IMR-90 (cell line): ENCODE data around the gene KNL1. TPM values are rescaled to one million over a fixed set of nuclear protein-coding genes. Genes with fewer than 3 reads are reported as not detected.

Source experiments
- ATAC-seq: fragments of 200-7000 bp; cut with Tn5 transposase; 2 replicates; pipeline ENCODE4 v1.9.1; 2020; ENCODE audit warnings: low read depth, mild to moderate bottlenecking, moderate library complexity
- BruUV-seq: library from RNA; stranded (reverse); fragments of 400-500 nt; replicated peaks from 2 replicates; lab custom pipeline; 2021; lab: Mats Ljungman, UMichigan
- CTCF ChIA-PET: fragments of 300-600 bp; formaldehyde crosslinking; extraction: SDS; loops from one replicate; lab custom pipeline; 2021; ENCODE audit warnings: antibody characterized with exemption; lab: Yijun Ruan, JAX
- POLR2A ChIA-PET: fragments of 300-600 bp; sonication (Branson Sonifier 250); formaldehyde crosslinking; loops from one replicate; lab custom pipeline; 2022; ENCODE audit warnings: antibody characterized with exemption; ENCODE audit not compliant: unreplicated experiment; lab: Charles Lee
- DNase-seq: peaks from one replicate; pipeline ENCODE4 v3.0.0; 2013
- H2AFZ ChIP-seq: replicated peaks from 2 replicates; pipeline ENCODE3; 2013; ENCODE audit warnings: low read length, mild to moderate bottlenecking; ENCODE audit not compliant: poor library complexity
- H2AK5ac ChIP-seq: 2 replicates; pipeline ENCODE4 v1.6.1; 2013; ENCODE audit warnings: low read depth, low read length, inconsistent platforms
- H2AK9ac ChIP-seq: replicated peaks from 2 replicates; pipeline ENCODE3; 2013; ENCODE audit warnings: mild to moderate bottlenecking, low read depth, low read length, moderate library complexity; ENCODE audit not compliant: poor library complexity
- H2BK120ac ChIP-seq: 2 replicates; pipeline ENCODE4 v1.6.1; 2013; ENCODE audit warnings: low read depth, low read length, inconsistent platforms
- H2BK15ac ChIP-seq: 3 replicates; pipeline ENCODE4 v1.6.1; 2013; ENCODE audit warnings: low read depth, low read length, inconsistent platforms
- H2BK20ac ChIP-seq: 2 replicates; pipeline ENCODE4 v1.6.1; 2013; ENCODE audit warnings: low read depth, mild to moderate bottlenecking, inconsistent platforms, low read length, moderate library complexity
- H2BK5ac ChIP-seq: 2 replicates; pipeline ENCODE4 v1.6.1; 2013; ENCODE audit warnings: mild to moderate bottlenecking, low read depth, low read length, inconsistent platforms; ENCODE audit not compliant: poor library complexity, severe bottlenecking
- H3K14ac ChIP-seq: replicated peaks from 2 replicates; pipeline ENCODE4 v1.6.1; 2013; ENCODE audit warnings: low read depth, low read length, inconsistent platforms
- H3K18ac ChIP-seq: 2 replicates; pipeline ENCODE4 v1.6.1; 2013; ENCODE audit warnings: low read depth, low read length, control low read depth
- H3K23ac ChIP-seq: 2 replicates; pipeline ENCODE4 v1.6.1; 2013; ENCODE audit warnings: low read depth, low read length, inconsistent platforms
- H3K27ac ChIP-seq: 2 replicates; pipeline ENCODE4 v1.5.1; 2013; ENCODE audit warnings: mild to moderate bottlenecking, control low read depth, low read length; ENCODE audit not compliant: insufficient read depth
- H3K27me3 ChIP-seq: 2 replicates; pipeline ENCODE4 v1.6.1; 2013; ENCODE audit warnings: low read length; ENCODE audit not compliant: control insufficient read depth, insufficient read depth
- H3K36me3 ChIP-seq: 2 replicates; pipeline ENCODE4 v1.6.1; 2013; ENCODE audit warnings: low read length, mixed read lengths; ENCODE audit not compliant: control insufficient read depth, insufficient read depth
- H3K4ac ChIP-seq: 2 replicates; pipeline ENCODE4 v1.6.1; 2013; ENCODE audit warnings: low read depth, low read length, inconsistent platforms
- H3K4me1 ChIP-seq: 2 replicates; pipeline ENCODE4 v1.6.1; 2013; ENCODE audit warnings: low read length, mixed read lengths; ENCODE audit not compliant: control insufficient read depth, insufficient read depth
- H3K4me2 ChIP-seq: 2 replicates; pipeline ENCODE4 v1.6.1; 2013; ENCODE audit warnings: low read depth, mild to moderate bottlenecking, control low read depth, low read length, moderate library complexity
- H3K4me3 ChIP-seq: 2 replicates; pipeline ENCODE4 v1.5.1; 2013; ENCODE audit warnings: low read depth, mild to moderate bottlenecking, control low read depth, low read length, moderate library complexity; ENCODE audit not compliant: insufficient read depth
- H3K56ac ChIP-seq: 2 replicates; pipeline ENCODE4 v1.6.1; 2013; ENCODE audit warnings: low read length, inconsistent platforms; ENCODE audit not compliant: insufficient read depth; ENCODE audit errors: extremely low read depth
- H3K79me1 ChIP-seq, 2 experiments: 2 replicates each; pipeline ENCODE4 v1.6.1; 2013; ENCODE audit warnings: low read length in 2 of 2, inconsistent platforms in 1 of 2, low read depth in 1 of 2
- H3K9ac ChIP-seq: 2 replicates; pipeline ENCODE4 v1.6.1; 2013; ENCODE audit warnings: low read depth, low read length, control low read depth
- H3K9me1 ChIP-seq: 2 replicates; pipeline ENCODE4 v1.6.1; 2013; ENCODE audit warnings: low read length, inconsistent platforms; ENCODE audit not compliant: insufficient read depth
- H3K9me3 ChIP-seq: 2 replicates; pipeline ENCODE4 v1.6.1; 2013; ENCODE audit warnings: low read length; ENCODE audit not compliant: control insufficient read depth, insufficient read depth
- H4K20me1 ChIP-seq: 2 replicates; pipeline ENCODE4 v1.6.1; 2013; ENCODE audit warnings: low read length, inconsistent platforms; ENCODE audit not compliant: insufficient read depth
- H4K5ac ChIP-seq: 2 replicates; pipeline ENCODE4 v1.6.1; 2013; ENCODE audit warnings: mild to moderate bottlenecking, low read depth, low read length, control low read depth
- H4K8ac ChIP-seq, 2 experiments: 2 replicates each; pipeline ENCODE4 v1.6.1; 2013; ENCODE audit warnings: low read depth in 2 of 2, low read length in 2 of 2, control low read depth in 1 of 2, inconsistent platforms in 1 of 2
- H4K91ac ChIP-seq: 2 replicates; pipeline ENCODE4 v1.6.1; 2013; ENCODE audit warnings: low read depth, low read length, inconsistent platforms; ENCODE audit not compliant: insufficient read depth
- CEBPB ChIP-seq: IDR thresholded peaks from 2 replicates; pipeline ENCODE4 v1.6.1; 2012; ENCODE audit warnings: low read depth, low read length, improper control_type of control experiment
- CTCF ChIP-seq: conservative IDR thresholded peaks from 2 replicates; pipeline ENCODE4 v1.5.1; 2012; ENCODE audit warnings: mild to moderate bottlenecking, low read depth, low read length, improper control_type of control experiment
- MAZ ChIP-seq: IDR thresholded peaks from 2 replicates; pipeline ENCODE4 v1.6.1; 2012; ENCODE audit warnings: low read depth, mild to moderate bottlenecking, low read length, improper control_type of control experiment, moderate library complexity, borderline replicate concordance
- MXI1 ChIP-seq: IDR thresholded peaks from 2 replicates; pipeline ENCODE4 v1.6.1; 2012; ENCODE audit warnings: low read depth, mild to moderate bottlenecking, low read length, moderate library complexity, borderline replicate concordance
- POLR2A ChIP-seq: IDR thresholded peaks from 2 replicates; pipeline ENCODE4 v1.6.1; 2012; ENCODE audit warnings: mild to moderate bottlenecking, low read depth, low read length
- RAD21 ChIP-seq: IDR thresholded peaks from 2 replicates; pipeline ENCODE4 v1.6.1; 2012; ENCODE audit warnings: low read length, improper control_type of control experiment
- RCOR1 ChIP-seq: IDR thresholded peaks from 2 replicates; pipeline ENCODE4 v1.6.1; 2012; ENCODE audit warnings: mild to moderate bottlenecking, low read length, improper control_type of control experiment; ENCODE audit not compliant: insufficient replicate concordance
- SMC3 ChIP-seq: fragments of 150-350 bp; IDR thresholded peaks from 2 replicates; pipeline ENCODE4 v1.6.1; 2016; ENCODE audit warnings: low read depth, mild to moderate bottlenecking, antibody characterized with exemption, low read length, moderate library complexity
- WGBS, 2 experiments: methylation state at CpG; one replicate each; pipeline versions ENCODE4 v1.1.5 to v1.1.7; 2013; ENCODE audit warnings: missing lambda C conversion rate in 2 of 2; ENCODE audit not compliant: insufficient read length in 1 of 2; ENCODE audit errors: extremely low coverage in 2 of 2; 5-methylcytosine and 5-hydroxymethylcytosine counted together
- dilution Hi-C: fragments of 300-500 bp; cut with HindIII; formaldehyde crosslinking; loops from one replicate; pipeline ENCODE4 v1.14.3; 2018; ENCODE audit warnings: low sequenced_read_pairs; ENCODE audit not compliant: unreplicated experiment
- in situ Hi-C: fragments of 300-500 bp; cut with MboI; formaldehyde crosslinking; loops from 3 replicates; pipeline ENCODE4 v1.14.3; 2019; ENCODE audit warnings: low sequenced_read_pairs, inconsistent platforms, mixed read lengths
- intact Hi-C: fragments of 100-400 bp; cut with micrococcal nuclease; formaldehyde crosslinking; loops from 2 replicates; pipeline ENCODE4 v1.10.0; 2022
- polyA plus RNA-seq, 3 experiments: library from polyadenylated mRNA; depleted of rRNA; stranded (reverse); fragments of >200 nt; gene quantifications; 2 replicates each; pipeline ENCODE4 v1.2.3, GENCODE V29; 2012; ENCODE audit warnings: low replicate concordance in 1 of 3
- total RNA-seq: library from RNA; depleted of rRNA; stranded (reverse); fragments of >200 nt; gene quantifications from 2 replicates; pipeline ENCODE4 v1.2.3, GENCODE V29; 2012

KNL1 gene
- total and polyA plus RNA-seq, 2 of the 4 experiments (the other 2 are of a cell fraction): 3.1 to 25.1 TPM

GRCh38 chr15:40694688-40695468 lies 100.8 kb downstream of the KNL1 start, which contains the start of gene RAD51:
RAD51 (plus strand) TSS chr15:40695174; CDS start chr15:40698759, 3,585 bp downstream.
- Histone ChIP-seq H3K4ac (peak within 1 kb of the TSS; percentile 94), H3K4me2 (peak within 1 kb of the TSS; percentile 98), H4K20me1 (peaks cover 3% of the 10 kb centered on the region; the same call in 1 of the 2 replicates), H3K18ac (peak within 1 kb of the TSS; percentile 72), H2AK9ac (peak within 1 kb of the TSS; percentile 84), H3K27ac (peak within 1 kb of the TSS; percentile 93), H3K9ac (peak within 1 kb of the TSS; percentile 96), H3K27me3 (no peaks in the 10 kb centered on the region), H3K56ac (peak within 1 kb of the TSS; percentile 75), H2BK20ac (no peak within 1 kb of the TSS), H2AFZ (peak within 1 kb of the TSS; percentile 91), H2BK15ac (no peak within 1 kb of the TSS; the same call in 2 of the 3 replicates), H3K79me1 (peaks cover 20 to 36% of the 10 kb centered on the region in 2 experiments), H4K91ac (peak within 1 kb of the TSS; percentile 79), H3K23ac (peak within 1 kb of the TSS; percentile 94), H3K9me1 (no peaks in the 10 kb centered on the region), H3K9me3 (no peaks in the 10 kb centered on the region), H4K5ac (peak within 1 kb of the TSS; percentile 73), H3K4me1 (peaks cover 4% of the 10 kb centered on the region; the same call in 1 of the 2 replicates), H4K8ac (peak within 1 kb of the TSS; percentile 60 to 93), H3K4me3 (peak within 1 kb of the TSS; percentile 80), H2BK5ac (peak within 1 kb of the TSS; percentile 91), H3K36me3 (peaks cover 7% of the 10 kb centered on the region), H2AK5ac (peak within 1 kb of the TSS; percentile 67), H2BK120ac (peak within 1 kb of the TSS; percentile 78), H3K14ac (peak within 1 kb of the TSS; percentile 95)
- intact Hi-C loops: loop anchor here (2.0 kb wide), 1 partner anchor 100 kb away; the partner anchor contains the start of gene KNL1
- dilution Hi-C loops: no loop called here
- ATAC-seq (peak; percentile 97), DNase-seq (peak; percentile 93)
- ChIA-PET POLR2A (interaction anchor here (0.5 kb wide), 1 partner anchor 63 kb away, joined by 12 read pairs; no protein-coding TSS in a partner anchor), CTCF (interaction anchor here (1.1 kb wide), 1 partner anchor 105 kb away, joined by 4 read pairs; no protein-coding TSS in a partner anchor)
- WGBS, 2 experiments: 1% methylated on average over 56 of the region's 81 CpGs; no CpG with 5 or more reads in 1 of the 2 experiments
- in situ Hi-C loops: no loop called here
- TF ChIP-seq CEBPB (peak; percentile 75), RAD21 (no peak), SMC3 (no peak), POLR2A (peak; percentile 80), MAZ (peak; percentile 65; the same call in 1 of the 2 replicates), MXI1 (peak; percentile 98), CTCF (no peak), RCOR1 (peak; percentile 23)
- BruUV-seq: no TSS peak
